Right hindlimb (tissue), 1 donor: ENCODE results near the gene GXYLT2.
A peak's percentile ranks its signal among the peaks of the same experiment; 100 is the strongest.

Source experiments
- DNase-seq: peaks from one replicate; pipeline ENCODE4 v3.0.0-alpha.2; 2018

Gene GXYLT2

GRCh38 chr3:72938471-72939265 is 50.8 kb downstream of the GXYLT2 start:
- DNase-seq: peak; percentile 62

DNA sequence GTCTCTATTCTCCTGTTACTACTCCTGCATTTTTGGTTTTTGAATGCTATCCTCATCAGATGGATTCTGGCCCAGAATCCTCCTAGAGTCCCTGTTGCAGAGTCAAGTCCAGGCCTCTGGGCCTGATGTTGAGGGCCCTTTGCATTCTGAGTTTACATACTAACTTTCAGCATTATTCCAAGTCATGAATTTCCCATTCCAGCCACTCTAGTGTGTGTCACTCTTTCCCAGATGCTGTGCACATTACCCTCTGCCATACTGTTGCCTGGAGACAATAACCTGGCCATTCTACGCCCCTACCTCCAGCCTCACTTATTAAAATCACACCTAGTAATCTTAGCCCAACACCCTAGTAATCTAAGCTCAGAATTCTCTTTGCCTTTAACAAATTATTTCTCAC is 53.4 kb downstream of the GXYLT2 start:
- DNase-seq: no peak

DNA sequence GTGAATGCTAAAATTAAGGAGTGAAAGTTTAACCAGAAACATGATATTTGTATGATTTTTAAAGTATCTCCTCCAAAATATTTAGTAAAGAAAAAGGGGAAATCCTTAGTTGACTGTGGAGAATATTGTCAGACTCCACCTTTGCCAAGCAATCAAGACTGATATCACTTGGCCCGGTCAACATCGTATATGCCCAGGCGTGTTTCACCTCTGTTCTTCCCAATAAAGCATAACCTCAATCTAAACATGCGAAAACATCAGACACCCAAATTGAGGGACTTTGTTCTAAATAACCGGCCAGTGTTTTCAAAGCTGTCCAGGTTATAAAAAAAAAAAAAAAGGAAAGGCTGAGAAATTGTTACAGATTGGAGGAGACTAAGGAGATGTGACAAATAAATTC is 54.6 kb downstream of the GXYLT2 start:
- no peak for DNase-seq

- no peak for DNase-seq
Observed at GRCh38 chr3:72944696-72945095, 56.9 kb downstream of the GXYLT2 start.

GRCh38 chr3:72947715-72948490 is 60.1 kb downstream of the GXYLT2 start:
- no peak for DNase-seq

DNA sequence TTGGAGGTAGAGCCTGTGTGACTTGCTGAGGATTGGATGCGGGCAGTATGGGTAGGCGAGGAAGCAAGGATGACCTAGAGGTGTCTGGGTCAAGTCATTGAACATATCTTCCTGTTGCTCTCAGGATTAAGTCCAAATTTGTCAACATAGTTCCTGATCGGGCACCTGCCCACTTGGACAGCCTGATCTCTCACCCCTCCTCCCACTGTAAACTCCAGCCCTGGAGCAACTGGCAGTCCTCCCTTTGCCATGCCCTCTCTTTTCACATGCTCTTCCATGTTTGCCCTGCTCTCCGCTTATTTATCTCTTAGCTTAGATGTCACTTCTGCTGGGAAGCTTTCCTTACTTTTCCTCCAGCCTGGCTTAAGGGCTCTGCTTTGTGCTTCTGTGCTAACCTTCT is 61.2 kb downstream of the GXYLT2 start:
- DNase-seq: no peak

DNA sequence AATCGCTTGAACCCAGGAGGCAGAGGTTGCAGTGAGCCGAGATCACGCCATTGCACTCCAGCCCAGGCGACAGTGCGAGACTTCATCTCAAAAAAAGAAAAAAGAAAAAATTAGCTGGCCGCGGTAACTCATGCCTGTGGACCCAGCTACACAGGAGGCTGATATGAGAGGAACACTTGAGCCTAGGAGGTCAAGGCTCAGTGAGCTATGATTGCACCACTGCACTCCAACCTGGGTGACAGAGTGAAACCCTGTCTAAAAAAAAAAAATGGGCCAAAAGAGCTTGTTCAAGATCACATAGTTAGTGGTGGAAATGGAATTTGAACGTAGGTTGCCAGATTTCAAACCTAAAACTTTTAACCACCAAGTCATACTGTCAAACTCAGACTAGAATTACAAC is 62.5 kb downstream of the GXYLT2 start:
- DNase-seq: no peak

GRCh38 chr3:72950801-72951200 is 63.0 kb downstream of the GXYLT2 start:
- no peak for DNase-seq

DNA sequence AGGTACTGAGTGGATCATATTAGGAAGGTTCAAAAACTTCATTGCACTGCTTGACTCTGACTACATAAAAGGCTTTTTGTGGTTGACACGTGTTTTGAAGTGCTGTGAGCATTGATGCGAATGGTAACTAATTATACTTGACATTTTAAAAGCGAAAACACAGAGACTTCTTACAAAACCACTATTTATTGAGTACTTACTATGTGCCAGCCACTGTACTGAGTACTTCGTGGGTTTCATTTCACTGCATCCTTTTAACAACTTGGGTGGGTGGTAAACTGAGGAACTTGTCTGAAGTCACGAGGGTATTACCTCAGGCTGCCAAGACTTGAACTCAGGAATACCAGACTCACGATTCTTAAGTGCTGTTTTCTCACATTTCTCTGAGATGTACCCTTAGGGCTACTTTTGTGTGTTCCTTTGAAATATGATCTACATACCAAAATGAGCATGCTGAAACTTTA is 63.4 kb downstream of the GXYLT2 start:
- no peak for DNase-seq

DNA sequence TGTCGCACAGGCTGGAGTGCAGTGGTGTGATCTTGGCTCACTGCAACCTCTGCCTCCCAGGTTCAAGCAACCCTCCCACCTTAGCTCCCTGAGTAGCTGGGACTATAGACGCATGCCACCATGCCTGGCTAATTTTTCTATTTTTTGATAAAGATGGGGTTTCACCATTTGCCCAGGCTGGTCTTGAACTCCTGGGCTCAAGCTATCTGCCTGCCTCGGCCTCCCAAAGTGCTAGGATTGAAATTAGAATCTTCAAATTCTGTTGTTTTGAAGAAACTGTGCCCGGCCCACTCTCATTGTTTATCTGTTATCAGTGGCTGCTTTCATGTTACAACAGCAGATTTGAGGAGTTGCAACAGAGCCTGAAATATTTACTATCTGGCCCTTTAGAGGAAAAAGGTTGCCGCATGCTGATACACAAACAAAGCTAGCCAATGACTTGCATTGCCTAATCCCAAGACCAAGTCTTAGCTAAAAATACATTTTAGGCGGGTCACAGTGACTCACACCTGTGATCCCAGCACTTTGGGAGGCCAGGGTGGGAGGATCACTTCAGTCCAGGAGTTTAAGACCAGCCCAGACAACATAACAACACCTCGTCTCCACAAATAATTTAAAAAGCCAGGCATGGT is 65.6 kb downstream of the GXYLT2 start:
- no peak for DNase-seq

- DNase-seq: no peak
Observed at GRCh38 chr3:72957297-72957696, 69.5 kb downstream of the GXYLT2 start.

DNA sequence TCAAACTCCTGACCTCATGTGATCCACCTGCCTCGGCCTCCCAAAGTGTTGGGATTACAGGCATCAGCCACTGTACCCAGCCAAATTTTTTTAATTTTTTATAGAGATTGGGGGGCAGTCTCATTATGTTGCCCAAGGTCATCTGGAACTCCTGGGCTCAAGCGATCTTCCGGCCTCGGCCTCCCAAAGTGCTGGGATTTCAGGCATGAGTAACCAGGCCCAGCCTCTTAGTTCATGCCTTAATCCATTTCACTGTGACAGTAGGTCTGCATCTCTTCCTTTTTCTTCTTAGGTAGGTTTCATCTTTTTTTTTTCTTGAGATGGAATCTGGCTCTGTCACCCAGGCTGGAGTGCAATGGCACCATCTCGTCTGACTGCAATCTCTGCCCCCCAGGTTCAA is 71.5 kb downstream of the GXYLT2 start:
- no peak for DNase-seq

GRCh38 chr3:72960812-72961518 is 73.1 kb downstream of the GXYLT2 start:
- peak; percentile 27 for DNase-seq

- no peak for DNase-seq
Observed at GRCh38 chr3:72961752-72962151, 73.9 kb downstream of the GXYLT2 start.

DNA sequence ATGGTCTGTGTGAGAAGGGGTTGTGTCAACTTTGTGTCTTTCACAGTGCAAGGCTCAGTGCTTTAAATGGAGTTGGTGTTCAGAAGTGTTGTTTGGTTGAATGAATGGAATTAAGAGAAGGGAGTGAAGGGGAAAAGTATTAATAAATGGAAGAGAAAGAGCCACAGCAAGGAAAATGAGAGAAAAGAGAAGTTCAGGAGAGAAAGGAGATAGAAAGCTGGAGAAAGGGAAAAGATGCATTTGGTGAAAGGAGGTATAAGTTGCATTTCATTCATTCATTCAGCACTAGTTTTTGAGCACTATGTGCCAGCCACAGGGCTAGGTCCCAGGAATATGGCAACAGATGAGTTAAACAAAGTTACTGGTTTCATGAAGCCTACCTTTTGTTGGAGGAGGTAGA is 74.5 kb downstream of the GXYLT2 start:
- DNase-seq: no peak

DNA sequence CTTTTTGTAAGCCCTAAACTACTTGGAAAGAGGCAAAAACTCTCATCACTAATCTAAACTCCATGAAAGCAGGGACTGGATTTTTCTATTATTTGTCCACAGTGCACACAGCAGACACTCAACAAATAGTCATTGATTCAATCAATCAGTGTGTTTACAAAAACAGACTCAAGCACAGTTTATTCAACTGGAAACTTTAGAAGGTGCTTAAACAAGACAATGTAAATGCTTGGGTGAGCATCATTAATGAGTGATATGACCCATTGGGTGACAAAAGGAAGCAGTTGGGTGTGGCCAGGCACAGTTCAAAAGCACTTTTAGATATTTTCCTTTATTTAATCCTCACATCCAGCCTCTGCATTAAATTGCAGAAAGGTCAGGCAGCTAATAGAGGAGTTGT is 76.8 kb downstream of the GXYLT2 start:
- no peak for DNase-seq

DNA sequence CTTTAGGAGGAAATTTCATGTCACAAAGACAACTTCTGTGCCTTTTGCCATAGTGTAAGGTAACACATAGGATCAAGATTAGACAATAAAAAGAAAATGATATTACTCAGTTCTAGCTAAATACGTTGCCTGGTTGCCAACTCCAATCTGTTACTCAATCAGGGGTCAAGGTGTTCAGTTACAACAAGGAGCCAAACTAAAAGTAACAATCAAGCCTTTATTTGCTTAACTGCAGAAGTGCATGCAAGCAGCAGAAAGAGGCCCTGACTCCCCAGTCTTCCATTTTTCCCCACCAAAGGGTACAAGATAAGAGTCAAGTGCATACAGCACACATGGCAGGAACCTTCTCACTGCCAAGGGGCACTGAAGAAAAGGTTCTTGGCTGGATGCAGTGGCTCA is 80.4 kb downstream of the GXYLT2 start:
- no peak for DNase-seq

DNA sequence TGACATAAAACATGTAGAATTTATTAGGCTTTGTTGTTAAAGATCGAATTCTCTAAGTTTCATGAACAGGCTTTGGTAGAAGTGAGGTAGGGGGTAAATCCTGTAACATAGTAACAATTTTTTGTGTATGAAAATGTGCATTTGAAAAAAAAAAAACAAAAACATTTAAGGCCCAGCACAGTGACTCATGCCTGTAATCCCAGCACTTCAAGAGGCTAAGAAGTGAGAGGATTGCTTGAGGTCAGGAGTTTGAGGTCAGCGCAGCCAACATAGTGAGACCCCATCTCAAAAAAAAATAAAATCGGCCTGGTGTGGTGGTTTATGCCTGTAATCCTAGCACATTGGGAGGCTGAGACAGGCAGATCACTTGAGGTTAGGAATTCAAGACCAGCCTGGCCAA is 81.9 kb downstream of the GXYLT2 start:
- DNase-seq: no peak

DNA sequence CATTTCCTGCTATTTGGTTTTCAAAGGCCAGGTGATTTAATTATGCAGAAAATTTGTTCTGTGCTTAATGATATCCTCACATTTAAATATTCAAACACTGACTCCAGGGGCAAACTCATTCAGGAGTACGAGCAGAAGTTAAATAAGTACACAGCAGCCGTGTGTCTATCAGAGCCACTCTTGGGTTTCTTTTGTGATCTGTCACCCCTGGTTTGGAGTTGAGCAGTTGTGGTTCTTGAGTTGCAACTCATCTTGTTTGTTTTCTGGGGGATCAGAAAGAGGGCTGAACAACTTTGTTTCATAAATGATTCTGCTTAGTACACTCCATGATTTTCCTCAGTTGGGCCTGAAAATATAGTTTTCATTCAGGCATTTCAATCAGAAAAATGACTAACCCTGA is 83.1 kb downstream of the GXYLT2 start:
- DNase-seq: no peak

DNA sequence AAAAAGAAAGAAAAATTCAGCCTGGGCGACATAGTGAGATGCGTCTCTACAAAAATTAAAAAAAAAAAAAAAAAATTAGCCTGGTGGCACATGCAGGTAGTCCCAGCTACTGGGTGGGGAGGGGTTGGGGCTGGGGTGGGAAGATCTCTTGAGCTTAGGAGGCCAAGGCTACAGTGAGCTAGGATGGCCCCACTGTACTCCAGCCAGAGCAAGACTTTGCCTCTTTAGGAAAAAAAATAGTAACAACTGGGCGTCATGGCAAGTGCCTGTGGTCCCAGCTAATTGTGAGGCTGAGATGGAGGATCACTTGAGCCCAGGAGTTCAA is 84.8 kb downstream of the GXYLT2 start:
- no peak for DNase-seq

- no peak for DNase-seq
Observed at GRCh38 chr3:72973031-72973723, 85.3 kb downstream of the GXYLT2 start.

- no peak for DNase-seq
Observed at GRCh38 chr3:72973786-72974185, 85.9 kb downstream of the GXYLT2 start.

- DNase-seq: no peak
Observed at GRCh38 chr3:72974956-72975355, 87.1 kb downstream of the GXYLT2 start.
